HG02610 (cell line): Measurements from ENCODE around the gene REEP1.
"Not testable (repeated sequence)": the region's sequence is repeated elsewhere in the genome, so short reads cannot be mapped to it uniquely, and the experiment has no call there.

ENCODE experiments used
- ATAC-seq: cut with Tn5 transposase; IDR thresholded peaks from one replicate; pipeline ENCODE4 v1.9.1; 2021; ENCODE audit warnings: mild to moderate bottlenecking, moderate library complexity; ENCODE audit not compliant: unreplicated experiment

The REEP1 gene

DNA sequence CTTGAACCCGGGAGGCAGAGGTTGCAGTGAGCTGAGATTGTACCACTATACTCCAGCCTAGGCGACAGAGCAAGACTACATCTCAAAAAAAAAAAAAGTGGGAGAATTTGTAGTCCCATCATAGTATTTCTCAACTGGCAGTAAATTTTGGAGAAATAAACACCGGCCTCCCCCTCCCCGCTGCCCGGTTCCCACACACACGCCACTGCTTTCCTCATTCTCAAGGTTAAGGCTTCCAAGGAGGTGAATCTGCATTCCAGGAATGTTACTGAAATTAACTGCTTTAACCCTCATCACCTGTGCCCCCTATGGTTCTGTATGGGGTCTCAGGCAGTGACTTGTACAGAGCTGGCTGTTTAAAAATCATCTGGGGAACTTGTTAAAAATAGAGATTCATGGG is 88.2 kb downstream of the REEP1 start:
- ATAC-seq: no peak

GRCh38 chr2:86245222-86245621 is 92.2 kb downstream of the REEP1 start:
- not testable (repeated sequence) for ATAC-seq

- ATAC-seq: not testable (repeated sequence)
Measured at GRCh38 chr2:86244781-86245180, 92.6 kb downstream of the REEP1 start.

DNA sequence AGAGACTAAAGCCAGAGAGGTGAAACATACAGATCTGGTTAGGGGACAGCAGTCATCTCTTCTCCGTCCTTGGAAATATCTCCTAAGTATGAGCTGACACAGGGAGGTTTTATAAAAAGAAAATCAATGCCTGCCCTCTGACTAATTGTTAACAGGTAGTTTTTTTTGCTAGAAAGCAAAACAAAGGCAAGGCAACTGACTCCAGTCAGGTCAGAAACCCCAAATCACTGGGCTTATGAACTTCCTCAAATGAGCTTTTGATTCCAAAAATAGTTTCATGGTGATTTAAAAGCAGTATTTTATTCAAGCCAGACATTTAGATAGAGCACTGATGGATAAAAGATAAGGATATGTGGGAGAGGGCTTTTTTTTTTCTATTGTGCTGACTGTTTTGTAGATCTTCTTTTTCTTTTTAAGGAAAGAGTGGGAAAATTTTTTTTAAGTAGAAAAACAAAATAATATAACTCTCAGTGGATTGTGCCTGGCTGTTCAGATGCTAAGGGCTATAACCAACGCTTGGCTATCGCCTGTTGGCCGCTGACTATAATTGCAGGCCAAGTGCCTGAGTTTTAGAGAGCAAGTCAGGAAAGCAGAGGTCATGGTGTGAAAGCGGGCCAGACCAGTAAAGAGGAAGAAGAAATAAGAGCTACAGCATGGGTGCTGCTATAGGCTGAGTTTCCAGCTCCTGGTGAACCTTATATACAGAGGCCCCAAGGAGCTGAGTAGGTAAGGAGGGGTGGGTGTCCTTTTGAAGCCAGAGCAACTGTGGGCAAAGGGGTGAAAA is 93.3 kb downstream of the REEP1 start:
- ATAC-seq: peak; percentile 51

DNA sequence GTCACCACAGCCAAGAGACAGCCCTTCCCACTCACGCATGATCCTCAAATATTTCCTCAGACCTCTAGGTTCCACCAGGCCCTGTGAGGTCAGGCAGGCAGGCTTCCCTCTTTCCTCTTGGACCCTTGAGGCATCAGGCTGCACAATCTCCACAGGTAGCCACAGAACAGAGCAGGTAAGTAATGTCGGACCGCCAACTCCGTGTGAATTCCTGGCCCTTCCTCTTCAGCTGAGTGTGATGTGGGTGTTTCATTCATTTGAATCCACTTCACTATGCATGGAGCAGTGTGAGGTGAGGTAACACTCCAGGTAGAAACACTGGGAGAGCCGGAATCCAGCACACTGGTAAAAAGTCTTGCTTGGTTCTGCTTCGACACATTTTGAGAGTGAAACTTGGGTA is 94.2 kb downstream of the REEP1 start:
- no peak for ATAC-seq

DNA sequence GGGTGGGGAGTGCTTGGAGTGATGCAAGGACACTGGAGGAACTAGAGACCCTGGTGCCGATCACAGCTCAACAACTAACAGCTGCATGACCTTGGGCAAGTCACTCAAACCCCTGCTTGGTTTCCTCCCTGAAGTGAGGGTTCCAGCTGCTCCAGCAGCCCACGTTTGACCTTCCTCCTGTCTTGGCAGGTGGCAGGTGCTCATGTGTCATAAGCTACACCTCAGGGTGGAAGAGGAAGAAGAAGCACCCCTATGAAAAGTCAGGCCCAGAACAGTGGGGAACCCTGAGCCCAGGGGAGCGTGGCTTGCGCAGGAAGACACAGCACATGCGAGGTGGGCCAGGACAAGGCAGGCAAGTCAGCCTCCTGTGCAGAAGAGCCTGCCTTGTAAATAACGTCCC is 95.8 kb downstream of the REEP1 start:
- ATAC-seq: no peak

DNA sequence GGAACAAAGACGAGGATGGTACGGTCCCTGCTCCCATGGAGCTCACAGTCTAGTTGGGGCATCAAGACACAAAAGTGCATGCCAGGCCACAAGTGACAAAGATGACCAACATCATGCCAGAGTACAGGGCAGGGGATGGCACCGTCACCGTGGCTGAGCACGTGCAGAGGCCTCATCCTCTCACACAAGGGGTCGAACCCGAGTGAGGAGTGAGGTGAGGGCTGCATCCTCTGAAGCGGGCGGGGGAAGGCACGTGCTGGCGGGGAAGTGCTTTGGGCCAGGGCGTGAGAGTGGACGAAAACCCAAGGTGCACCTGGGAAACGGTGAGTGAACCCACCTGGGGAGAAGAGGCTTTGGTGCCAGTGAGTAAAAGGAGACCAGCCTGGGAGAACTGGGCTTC is 97.2 kb downstream of the REEP1 start:
- no peak for ATAC-seq

DNA sequence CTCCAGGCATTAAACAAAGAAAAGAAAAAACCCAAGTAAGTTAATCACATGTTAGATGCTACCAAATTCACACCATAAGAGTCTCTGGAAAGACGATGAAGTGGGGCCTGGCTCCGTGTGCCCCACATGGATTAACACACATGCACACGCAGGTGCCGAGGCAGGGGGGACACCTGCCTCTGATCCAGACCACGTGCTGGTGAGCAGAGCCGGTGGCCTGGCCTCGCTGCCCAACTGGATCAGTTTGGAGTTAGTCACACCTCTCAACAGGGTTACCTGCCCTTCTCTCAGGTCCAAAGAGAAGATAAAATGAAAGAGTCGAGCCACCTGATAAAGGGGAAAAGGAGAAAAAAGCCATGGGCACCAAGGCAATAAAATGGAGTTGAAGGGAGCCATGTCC is 97.7 kb downstream of the REEP1 start:
- no peak for ATAC-seq

DNA sequence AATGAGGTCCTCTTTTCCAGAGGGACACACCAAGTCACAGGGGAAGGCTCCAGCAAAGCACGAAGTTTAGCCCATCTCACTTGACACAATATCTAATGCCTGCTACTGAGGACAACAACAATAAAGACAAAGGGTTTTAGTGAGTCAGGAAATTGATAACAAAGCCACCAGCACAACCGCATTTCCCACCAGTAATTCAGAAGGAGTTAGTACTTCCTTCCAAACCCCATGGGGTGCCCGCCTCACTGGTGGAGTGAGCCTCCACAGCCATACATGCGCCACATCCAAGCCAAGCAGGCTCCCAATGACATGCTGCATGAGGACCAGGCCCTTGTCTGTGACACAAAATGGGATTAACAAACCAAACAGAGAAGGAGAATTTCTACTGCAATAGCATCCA is 98.1 kb downstream of the REEP1 start:
- ATAC-seq: no peak

DNA sequence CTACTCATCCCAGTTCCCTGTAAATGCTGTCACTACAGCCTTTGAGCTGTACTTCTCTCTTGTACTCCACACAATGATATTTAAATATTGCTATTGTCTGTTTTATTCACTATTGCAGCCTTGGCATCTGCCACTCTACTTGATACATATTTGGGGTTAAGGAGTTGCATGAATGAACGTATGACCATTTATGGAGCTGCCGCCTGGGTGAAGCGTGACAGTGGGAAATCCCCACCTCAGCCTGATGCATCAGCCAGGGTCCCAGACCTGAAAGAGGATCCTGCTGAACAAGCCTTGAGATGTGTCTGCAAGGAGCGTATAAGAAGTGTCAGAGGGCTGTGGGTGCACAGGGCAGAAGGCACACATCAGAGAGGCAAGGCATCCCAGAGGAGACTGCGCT is 99.1 kb downstream of the REEP1 start:
- peak; percentile 90 for ATAC-seq

DNA sequence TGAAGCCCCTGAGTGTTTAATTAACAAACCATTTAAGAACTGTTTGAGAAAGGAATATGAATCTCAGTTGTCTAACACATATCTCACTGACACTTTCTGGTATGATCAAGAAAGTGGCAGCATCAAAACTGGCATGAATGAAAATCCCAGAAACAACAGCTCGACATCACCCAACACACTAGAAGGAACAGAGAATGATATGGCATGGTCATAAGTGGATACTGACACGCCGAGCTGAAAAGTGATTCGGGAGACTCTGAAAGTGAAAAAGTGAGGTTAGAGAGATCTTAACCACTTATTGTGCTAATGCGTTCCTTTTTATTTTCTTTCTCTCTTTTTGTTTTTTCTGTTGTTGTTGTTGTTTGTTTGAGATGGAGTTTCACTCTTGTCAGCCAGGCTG is 100.3 kb downstream of the REEP1 start:
- ATAC-seq: no peak

- ATAC-seq: no peak
Measured at GRCh38 chr2:86235196-86235980, 102.0 kb downstream of the REEP1 start.

DNA sequence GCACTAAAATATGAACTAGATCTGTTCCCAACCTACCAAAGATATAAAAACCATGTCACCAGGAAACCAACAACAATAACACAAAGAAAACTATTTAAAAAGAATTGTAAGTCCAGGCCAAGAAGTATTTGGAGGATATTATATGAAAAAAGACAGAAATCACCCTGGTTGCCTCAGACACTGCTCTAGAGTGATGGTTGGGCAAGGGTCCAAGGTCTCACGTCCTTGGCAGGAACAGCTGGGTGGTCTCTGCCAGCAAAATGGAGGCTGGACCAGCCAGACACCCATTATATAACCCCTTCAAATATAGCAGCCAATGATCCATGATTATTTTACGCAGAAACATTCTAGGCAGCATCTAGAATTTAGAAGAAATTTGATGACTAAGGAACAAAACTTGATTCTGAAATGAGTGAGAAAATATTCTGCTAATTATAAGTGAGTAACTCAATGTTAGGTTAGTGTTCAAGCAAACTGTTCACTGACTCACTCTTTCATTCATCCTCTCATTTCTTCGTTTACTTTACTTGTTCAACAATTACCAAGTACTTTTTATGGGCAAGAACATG is 102.8 kb downstream of the REEP1 start:
- no peak for ATAC-seq

DNA sequence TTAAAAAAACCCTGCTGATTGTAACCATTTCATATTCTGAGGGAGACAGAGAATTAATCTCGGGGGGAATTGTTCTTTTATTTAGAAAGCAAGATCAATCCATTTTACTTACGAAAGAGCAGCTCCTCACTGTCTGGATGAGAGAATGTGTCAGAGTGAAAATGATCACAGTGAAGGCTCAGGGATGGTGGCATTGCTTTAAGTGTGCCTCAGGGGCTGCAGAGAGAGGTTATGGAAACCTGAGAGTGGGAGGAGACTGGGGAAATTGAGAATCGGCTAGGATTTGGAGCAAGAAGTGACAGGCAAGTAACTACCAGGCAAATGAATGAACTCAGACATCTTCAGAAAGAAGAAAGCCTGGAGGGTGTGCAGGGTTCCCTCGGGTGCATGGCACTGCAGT is 104.0 kb downstream of the REEP1 start:
- ATAC-seq: no peak

DNA sequence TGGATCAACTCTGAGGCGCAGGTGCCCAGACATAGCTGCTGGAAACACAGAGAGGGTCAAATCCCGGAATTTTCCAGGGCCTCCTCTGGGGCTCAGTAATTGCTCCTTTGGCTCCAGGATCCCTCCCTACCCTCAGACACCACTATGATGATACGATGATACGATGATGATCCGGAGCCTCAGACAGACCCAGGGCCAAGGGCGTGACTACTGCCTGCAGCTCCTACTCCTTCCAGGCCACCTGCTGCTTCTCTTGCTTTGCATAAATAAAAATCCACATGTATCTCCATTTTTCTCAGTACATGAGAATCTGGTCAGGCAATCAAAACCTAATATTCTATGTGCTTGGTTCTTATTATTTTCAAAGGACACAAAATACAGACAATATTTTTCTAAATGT is 104.5 kb downstream of the REEP1 start:
- no peak for ATAC-seq

GRCh38 chr2:86232373-86232784 is 105.0 kb downstream of the REEP1 start:
- no peak for ATAC-seq

DNA sequence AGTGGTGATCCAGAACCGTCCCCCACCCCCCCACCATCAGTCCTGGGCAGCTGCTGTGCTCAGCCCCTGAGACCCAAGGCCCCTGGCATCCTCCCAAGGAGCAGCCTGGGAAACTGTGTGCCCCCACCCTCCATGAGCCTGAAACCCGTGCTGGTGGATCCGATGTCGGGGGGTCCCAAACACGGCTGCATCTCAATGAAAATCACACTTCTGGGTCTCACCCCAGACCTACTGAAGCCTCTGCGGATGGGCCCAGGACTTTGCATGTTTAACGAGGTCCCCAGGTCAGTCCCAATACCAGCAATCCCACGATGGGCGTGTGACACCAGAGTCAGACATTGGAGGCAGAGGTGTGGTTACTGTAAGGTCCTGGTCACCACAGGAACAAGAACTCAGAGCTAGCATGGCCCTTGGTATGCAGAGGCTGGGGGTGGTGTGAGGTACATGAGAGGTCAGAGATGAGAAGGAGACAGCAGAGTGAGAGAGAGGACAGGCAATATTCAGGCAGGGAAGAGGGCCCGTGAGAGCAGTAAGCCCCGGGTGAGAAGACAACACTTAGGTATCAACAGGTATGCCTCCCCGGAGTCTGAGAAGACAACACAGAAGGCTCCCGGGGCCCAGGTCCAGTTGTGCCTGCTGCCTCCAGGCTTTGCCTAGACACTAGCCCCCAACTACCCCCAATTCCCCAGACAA is 105.6 kb downstream of the REEP1 start:
- no peak for ATAC-seq

GRCh38 chr2:86230961-86231360 is 106.5 kb downstream of the REEP1 start:
- no peak for ATAC-seq

DNA sequence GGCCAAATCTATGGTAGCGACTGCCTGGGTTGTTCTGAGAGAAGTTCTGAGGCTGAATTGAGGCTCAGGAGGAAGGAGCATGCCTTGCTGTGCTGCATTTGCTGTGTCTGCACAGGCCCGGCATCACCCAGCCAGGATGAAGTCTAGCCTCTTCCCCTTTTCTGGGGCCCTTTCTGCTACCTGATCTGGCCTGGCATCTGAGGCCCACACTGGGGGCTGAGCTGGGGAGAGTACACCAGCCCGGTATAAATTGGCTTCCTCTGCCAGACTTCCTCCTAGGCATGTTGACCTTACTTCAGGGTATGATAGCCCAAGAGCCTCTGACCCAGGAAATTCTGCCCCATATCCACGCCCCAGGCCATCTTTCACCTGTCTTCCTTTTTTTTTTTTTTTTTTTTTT is 108.2 kb downstream of the REEP1 start:
- ATAC-seq: no peak

GRCh38 chr2:86228574-86228973 is 108.9 kb downstream of the REEP1 start:
- not testable (repeated sequence) for ATAC-seq

GRCh38 chr2:86227685-86228084 is 109.7 kb downstream of the REEP1 start:
- ATAC-seq: no peak
